Measurements from ENCODE around the gene NOS1.
A peak's percentile ranks its signal among the peaks of the same experiment; 100 is the strongest.

The NOS1 gene

DNA sequence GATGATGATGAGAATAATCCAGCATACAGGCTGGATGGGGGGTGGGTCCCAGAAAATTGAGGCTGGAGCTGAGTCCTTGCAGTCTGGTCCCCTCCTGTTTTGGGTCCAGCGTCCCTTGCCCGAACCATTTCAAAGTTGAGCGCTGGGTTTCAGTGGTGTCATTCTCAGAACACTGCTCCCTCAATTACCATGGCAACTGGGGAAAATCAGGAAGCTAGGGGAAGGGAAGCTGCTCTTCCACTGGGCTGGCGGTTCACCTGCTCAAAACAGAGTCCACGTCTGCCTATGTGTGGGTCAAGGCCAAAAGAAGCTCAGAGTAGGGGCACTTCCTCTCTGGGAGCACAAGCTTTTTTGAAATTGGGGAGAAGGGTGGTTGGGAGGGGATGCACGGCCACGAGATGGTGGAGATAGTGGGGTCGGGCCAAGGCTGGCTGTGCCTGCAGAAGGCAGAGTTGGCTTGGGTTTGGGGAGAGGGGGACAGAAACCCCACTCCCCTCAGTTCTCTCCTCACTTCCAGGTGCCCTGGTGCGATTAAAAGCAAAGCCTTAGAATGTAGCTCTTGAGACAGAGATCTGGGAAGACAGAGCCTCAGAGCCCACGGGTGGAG is 1.7 kb upstream of the NOS1 start:
- no peak for DNase-seq

DNA sequence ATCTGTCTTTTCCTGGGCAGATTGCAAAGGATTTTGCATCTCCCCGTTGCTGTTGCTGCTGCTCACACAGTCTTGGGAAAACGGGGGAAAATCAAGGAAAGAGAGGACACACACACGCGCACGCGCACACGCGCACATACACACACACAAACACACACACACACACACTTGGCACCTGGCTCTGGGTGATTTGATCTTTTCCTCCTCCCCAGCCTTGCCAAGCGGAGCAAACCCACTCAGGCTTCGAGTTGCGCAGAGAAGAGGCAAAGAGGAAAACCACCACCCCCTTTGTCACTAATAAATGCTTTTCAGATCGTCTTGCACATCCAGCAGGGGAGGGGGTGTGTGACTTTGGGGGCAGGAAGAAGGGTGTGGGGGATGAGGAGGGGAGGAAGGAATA is 965 bp upstream of the NOS1 start:
- DNase-seq, result no peak

DNA sequence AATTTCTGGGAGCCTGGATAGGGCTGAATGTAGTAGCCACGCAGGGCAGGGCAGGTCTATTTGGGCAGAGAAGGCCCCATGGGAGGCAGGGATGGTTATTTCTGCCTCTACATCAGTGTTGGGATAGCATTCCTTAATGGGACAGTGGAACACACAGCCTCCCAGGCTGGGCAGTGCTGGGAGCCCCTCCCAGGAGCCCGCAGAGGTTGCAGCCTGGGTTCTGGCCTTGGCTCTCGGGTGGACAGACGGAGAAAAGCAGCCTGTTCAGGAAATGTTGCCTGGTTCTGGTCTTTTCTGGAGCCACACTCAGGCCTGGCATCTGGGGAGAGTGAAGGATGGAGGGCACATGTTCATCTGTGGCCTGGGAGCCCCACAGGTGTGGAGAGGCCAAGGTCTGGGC is 479 bp upstream of the NOS1 start:
- DNase-seq, result no peak

DNA sequence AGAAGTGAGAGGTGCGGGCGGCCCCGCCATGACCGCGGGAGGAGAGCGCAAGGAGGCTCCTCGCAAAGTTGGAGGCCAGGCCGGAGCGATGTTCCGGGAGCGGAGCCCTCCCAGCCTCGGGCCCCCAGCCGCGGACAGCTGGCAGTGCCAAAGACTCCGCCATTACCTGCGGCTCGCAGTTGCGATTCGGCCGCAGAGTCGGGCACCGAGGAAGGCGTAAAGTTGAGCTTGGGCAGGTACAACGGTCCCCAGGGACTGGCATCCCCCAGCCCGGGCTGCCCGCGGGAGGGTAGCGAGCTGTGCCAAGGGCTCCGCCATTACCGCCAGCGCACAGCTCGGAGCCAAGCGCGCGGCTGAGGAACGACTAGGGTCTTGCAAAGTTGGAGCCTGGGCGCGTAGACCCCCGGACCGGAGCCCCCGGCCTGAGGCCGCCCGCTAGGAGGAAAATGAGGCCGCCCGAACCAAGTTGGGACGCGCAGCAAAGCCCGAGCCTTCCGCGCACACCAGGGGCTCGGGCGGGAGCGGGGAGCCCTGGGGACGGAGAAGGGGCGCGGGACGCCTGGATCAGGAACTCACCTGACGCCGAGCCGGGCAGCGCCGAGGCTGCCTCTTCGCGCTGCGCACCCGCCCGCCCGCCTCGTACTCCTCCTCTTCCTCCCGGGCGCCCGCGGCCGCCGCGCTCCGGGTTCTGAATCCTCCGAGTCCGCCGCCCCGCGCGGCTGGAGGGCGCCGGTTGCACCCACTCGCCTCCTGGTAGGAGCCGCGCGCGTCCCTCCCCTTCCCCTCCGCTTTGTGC is 677 bp downstream of the NOS1 start:
- peak; percentile 48 for DNase-seq

DNA sequence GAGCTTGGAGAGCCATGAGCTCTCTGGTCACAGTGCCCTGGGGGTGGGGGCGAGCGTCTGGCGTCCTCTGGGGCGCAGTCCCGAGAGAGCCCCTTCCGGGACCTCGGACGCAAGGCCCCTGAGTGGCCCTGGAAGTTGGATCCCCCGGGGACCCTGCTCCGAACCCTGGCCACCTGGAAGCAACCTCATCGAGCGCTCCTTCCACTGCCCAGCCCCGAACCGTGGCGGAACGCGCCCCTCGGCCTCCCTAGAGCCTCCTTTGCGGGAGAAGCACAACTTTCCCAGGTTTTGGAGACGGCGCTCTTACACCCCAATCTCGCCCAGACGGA is 1.2 kb downstream of the NOS1 start:
- no peak for DNase-seq

DNA sequence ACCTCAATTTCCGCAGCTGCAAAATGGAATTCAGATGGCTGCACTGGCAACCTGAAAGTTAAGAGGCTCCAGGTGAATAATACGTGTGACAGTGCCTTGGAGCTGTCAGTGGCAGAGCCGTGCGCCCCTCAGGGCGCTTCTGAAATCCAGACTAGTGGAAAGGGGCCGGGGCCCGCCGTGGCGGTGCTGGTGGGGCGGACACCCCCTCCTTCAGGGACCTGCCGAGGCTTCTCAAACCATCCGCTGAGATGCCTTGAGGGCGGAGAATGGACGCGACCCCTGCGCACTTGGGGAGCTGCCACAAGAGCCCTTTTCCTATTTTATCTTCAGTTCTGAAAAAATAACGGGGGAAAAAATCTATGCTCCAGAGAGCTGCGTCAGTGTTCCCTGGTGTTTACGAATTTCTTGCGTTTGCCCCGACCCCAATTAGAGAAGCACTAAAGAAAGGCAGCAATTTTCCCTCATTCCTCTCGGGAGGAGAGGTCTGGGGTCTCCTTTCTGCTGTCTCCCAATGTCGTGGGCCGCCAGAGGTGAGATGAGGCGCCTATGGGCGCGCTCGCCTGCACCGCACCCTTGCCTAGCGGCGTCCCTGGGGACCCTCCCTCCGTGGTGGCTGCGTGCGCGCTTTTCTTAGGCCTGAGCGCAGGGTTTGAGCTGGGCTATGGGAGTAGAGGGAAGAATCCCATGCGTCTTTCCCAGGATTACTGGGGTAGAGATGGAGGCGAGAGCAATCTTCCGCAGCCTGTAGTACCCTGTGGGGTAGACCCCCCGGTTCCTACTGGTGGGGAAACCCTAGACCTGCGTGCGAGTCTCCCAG is 2.2 kb downstream of the NOS1 start:
- no peak for DNase-seq

DNA sequence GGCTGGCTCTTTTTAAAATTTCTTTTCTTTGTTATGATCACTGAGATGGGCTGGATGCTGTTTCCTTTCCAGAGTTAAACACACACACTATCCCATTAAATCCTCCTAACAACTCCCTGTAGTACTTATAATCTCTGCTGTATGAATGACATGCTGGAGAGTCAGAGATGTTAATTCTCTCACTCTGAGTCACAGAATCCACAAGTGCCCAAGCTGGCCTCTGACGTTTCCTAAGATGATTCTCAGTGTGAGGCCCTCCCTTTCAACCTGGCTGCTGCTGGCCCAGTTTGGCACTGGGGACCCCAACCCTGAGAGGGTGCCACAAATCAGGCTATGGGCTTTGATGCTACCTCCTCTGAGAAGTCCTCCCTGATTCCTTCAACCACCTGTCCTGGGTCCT is 5.4 kb downstream of the NOS1 start:
- DNase-seq, result no peak

DNA sequence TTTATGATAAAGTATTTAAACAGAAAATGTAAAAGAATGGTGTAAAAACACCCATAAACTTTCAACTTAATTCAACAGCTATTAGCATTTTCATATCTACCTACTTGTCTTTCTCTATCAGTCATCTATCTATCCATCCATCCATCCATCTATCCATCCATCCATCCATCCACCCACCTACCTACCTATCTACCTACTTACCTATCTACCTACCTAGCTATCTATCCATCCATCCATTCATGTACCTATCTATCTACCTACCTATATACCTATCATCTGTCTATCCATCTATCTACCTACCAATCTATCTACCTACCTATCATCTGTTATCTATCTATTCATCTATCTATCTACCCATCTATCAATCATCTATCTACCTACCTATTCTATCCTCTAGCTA is 8.5 kb downstream of the NOS1 start:
- no peak for DNase-seq

DNA sequence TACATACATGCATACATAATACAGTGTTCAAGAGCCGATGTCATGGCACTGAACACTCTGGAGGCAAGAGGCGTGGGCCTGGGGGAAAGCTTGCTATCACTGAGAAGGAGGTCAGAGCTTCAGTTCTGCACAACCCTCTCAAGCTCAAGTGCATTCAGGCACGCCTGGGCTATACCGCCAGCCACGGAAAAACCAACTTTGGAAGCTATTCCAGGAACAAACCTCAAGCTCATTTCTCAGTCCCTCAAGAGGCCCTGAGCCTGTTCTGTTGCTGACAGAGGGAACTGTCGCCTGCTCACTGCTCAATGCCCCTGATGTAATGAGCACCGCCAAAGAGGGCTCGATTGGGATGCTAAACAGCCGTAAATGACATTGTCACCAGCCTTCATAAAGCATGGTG is 9.2 kb downstream of the NOS1 start:
- no peak for DNase-seq

DNA sequence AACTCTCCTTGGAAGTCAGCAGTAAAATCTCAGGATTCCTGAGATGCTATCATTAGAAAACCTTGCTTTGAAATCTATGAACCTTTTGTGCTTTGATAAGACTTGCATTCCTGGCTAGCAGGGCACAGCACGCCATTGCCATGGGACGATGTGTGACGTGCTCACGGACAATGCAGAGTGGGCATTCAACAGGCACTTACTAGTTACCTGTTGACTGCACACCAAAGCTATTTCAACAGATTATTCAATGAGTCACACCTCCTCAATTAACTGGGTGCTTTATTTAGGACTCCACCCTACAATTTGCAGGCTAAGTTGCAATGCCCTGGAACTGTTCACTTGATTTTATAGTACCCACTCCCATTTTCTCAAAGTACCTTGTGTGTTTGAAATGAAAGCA is 11.3 kb downstream of the NOS1 start:
- no peak for DNase-seq

DNA sequence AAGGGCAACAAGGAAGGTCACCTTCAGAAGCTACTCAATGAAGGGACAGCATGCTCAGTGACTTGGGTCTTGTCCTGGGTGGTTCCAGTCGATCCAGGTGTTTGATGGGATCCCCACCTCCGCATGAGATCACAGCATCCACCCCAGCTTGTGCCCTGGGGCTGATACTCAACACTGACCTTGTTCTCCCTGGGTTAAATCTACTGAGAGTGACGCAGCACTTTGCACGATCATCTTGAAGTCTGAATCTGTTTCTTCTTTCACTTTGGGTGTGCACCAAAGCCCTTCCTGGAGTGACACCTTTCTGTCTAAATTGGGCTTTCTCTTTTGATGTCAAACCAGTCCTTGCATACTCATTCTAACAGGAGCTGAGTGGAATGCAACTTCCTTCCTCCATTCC is 13.8 kb downstream of the NOS1 start:
- DNase-seq, result no peak

DNA sequence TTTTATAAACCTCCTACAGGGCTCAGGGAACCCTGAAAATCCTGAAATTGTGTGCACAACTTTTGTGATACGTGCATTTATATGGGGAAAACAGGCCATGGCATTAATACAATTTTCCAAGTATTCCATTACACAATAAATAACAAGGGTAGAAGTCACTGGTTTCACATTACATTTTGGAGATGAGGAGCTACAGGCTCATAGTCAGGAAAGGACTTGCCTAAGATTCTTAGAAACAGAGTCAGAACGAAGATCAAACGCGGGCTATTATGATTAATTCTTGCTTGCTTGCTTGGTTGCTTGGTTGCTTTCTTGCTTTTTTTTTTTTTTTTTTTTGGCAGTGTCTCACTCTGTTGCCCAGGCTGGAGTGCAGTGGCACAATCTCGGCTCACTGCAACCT is 16.7 kb downstream of the NOS1 start:
- DNase-seq, result no peak

DNA sequence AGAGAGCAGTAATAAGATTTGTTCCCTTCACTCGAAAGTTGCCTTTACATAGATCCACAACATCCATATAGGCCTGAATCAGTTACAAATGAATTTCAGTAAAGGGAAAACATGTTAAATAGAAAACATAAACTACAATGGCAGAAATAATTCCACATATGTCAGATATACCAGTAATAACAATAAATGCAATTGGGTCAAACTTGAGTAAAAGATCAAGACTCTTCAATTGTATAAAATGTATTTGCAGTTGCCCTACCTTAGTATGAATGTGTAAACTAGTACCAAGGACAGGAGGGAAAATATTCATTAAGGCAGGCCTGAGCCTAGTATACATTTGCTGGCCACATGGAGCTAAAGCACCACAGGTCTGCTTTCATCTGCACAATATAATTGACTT is 17.6 kb downstream of the NOS1 start:
- DNase-seq, result no peak

DNA sequence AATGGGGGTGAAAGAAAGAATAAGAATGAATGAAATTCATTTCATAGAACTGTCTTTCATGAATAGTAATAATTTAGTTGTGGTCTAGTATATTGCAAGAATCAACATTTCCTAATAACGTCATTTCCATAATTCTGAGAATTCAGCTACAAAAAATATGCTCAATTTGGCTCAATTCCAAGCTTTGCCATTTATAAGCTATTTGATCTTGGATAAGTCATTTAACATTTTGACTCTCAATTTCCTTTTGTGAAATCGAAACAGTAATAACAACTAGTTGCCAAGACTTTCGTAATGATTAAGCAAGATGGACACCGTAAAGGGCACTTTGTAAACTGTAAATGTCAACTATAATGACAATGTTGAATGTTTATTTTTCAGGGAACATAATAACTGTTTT is 18.1 kb downstream of the NOS1 start:
- no peak for DNase-seq

DNA sequence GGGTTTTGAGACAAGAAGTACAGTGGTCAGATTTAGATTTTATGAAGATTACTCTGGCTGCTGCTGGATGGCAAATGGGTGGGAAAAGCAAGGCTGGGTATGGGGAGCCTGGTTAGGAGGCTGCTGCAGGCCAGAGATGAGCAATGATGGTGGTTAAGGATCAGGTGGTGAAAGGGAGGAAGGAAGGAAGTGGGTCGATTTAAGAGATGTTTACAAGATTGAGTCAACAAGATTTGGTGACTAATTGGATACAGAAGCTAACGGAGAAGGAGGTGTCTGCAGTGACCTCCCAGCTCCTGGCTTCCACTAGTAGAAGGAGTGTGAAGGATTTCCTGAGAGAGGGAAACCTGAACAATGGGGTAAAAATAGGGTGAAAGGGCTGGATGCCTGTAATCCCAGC is 18.7 kb downstream of the NOS1 start:
- no peak for DNase-seq

DNA sequence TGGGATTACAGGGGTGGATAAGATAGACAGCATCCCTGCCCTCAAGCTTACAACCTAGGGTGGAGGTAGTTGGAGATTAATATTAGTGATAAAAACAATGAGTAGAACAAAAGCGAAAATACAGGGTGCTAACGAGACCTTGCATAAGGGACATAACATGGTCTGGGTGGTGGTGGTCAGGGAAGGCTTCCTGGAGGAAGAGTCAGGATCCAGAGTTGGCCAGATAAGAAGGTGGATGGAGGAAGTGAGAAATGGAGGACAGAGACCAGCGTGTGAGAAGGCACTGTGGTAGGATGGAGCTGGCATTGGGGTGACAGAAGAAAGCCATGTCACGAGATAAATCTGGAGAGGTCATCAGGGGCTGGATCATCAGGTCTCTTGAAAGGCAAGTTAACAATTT is 19.2 kb downstream of the NOS1 start:
- DNase-seq, result no peak

DNA sequence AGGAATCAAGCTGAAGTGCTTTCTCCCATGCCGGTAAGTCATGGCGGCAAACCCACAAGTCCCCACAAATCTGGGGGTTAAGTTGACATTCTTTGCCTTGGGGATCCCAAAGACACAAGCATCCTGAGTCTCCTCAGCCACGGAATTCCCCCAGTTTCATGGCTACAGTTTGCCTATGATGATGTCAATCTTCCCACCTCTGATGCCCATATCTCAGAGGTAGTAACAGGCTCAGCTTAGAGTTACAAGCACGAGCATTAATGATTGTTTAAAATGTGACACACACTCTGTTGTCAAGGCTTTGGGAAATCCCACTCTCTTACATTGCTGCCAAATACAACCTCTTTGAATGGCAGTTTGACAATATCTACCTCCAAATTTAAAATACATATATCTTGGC is 22.3 kb downstream of the NOS1 start:
- DNase-seq, result no peak

DNA sequence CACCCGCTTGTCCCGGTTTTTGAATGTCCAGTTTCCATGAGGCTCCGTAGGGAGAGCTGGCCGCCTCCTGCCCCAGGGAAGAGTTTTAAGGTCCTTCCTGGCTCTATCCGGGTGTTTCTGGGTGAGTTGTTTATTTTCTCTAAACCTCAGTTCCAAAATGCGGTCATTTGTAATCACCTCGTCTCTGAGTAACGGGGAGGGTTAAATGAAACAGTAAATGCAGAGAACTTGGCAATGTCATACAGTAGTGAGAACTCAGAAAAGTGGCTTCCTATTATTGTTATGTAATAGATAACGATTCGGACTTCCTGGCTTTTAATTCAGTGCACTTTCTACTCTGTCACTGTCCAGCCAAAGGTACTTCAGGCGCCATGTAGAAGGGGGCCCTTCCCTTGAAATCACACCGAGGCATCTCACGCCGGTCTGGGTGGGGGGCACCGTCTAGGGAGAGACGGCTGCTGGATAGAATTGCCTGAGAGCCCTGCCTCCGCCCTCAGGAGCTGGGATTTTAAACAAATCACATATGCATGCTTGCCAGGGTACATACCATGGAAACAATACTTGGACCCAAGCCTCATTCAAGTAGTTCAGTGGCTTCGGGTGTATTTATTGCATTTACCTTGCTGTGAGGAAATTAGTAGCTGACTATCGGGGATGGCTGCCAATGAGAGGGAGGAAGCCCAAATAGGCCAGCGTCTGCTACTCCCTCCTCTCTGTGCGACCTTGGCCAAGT is 26.4 kb downstream of the NOS1 start:
- no peak for DNase-seq

DNA sequence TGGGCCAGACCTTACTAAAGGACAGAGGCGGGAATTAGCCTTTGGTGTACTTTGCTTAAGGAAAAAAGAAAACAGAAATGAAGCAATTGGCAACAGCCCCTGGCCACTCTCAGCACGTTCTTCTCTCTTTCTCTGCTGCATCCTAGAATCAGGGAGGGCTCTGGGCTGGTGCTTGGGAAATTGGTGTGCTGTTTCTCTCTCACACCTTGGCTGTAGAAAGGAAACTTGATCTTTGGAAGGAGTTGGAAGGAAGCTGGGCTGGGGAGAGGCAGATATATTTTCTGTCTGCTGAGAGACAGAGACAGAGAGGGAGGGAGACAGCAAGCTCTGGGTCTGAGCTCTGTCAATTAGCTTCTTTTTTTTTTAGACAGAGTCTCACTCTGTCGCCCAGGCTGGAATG is 27.4 kb downstream of the NOS1 start:
- no peak for DNase-seq

DNA sequence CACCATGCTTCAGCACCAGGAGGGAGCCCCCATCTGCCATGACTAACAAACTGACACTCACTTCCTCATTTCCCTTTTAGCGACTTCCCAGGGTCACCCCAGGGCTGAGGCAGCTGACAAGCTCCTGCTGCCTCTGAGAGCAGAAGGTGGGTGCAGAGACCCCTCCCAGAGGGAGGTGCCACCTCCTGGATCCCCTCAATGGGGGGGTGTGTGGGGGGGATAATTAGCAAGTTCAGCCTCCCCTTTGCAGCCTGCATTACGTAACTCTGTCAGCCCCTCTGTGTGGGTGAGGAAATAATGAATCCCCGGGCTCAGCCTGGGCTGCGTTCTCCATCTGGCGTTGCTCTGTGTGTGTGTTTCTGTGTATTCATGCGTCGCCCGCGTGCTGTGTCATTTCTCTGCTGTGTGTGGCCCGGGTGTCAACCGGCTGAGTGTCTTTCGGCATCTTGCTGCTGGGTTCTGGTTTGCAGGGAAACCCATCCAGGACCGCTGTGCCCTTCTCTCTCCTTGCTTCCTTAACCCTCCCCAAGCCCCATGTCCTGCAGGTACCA is 28.0 kb downstream of the NOS1 start:
- no peak for DNase-seq

DNA sequence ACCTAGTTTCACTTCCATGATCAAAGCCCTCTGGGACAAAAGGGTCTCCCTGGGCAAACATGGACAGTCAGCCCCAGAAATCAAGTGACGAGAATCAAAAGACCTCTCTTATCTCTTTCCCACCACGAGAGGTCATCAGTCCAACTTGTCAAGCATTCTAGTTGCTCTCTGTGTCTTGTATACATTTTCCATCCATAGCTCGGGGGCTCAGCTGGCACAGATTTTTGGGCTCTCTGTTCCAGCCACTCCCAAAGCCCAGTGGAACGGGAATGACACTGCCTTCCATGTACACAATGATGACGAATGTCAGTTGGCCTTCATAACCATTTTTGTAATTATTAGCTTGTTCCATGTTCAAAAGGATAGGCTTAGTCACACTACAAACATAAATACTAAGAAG is 29.7 kb downstream of the NOS1 start:
- DNase-seq, result no peak

DNA sequence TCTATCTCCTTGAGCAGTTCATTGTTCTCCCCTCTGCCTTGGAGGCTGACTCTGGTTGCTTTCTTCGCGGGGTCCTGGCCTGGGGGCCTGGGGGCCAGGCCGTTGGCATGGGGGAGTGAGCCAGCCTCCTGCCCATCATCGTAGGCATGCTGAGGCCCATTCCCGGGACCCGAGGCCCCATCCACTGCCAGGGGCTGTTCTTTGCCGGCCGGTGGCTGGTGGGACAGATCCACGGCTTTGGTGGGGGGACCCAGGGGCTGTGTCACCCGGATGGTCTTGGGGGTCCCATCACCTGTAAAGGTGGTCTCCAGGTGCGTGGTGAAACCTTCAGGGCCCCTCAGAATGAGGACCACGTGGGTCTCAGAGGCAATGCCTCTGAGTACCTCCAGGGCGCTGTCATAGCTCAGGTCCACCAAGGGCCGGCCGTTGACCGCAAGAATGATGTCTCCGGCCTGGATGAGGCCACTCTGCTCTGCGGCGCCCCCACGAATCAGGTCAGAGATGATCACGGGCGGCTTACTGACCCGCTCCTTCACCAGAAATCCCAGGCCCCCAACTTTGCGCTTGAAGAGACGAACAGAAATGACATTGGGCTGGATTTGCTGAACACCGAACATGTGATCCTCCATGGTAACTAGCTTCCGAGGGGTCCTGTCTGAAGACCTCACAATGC is 30.8 kb downstream of the NOS1 start:
- no peak for DNase-seq

DNA sequence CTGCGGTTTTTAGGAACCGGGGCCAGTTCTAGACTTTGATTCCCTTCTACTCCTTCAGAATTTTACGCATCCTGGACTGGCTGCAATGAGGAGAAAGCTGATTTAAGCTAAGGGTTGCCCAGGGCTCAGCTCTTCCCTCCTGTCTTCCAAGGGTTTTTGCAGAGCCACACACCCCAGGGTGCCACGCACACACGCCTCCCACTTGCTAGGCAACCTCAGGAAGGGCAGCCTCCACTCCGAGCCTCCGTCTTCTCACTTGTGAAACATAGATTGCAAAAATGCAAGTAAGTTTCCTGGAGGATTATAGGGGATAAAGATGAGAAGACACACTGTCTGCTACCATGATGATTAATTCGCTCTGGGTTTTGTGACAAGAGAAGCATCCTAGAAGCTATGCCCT is 31.7 kb downstream of the NOS1 start:
- DNase-seq, result no peak

All from NCI-H1105 (cell line).